ENCODE measurements around the gene TOR1AIP1.

The TOR1AIP1 gene

DNA sequence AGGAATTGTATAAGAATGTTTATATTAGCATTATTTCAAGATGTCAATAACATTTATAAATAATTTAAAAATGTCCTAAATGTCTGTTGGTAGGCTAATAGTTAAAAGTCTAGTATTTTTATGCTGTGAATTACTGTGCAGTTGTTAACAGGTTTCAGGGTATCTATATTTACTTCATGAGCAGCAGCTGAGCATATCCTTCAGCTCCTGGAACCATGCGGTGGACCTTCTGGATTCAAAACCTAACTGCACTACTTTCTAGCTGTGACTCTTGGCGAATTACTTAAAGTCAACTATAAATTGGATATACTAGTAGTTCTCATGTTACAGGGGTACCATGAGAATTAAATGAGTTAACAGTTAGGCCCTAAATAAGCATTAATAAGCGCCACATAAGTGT lies 76.3 kb downstream of the TOR1AIP1 start:
- TF ChIP-seq, protein P1, sequence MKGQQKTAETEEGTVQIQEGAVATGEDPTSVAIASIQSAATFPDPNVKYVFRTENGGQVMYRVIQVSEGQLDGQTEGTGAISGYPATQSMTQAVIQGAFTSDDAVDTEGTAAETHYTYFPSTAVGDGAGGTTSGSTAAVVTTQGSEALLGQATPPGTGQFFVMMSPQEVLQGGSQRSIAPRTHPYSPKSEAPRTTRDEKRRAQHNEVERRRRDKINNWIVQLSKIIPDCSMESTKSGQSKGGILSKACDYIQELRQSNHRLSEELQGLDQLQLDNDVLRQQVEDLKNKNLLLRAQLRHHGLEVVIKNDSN (IDR thresholded peaks at IDR 0.05): no peak
- TF ChIP-seq ZBTB7A (IDR thresholded peaks at IDR 0.05; ENCODE audit: low read depth): no peak
- no peak for TF ChIP-seq NFIC (IDR thresholded peaks at IDR 0.05)
- TF ChIP-seq YY1 (IDR thresholded peaks at IDR 0.05; ENCODE audit: low read depth): no peak
- no peak for TF ChIP-seq CREB1 (IDR thresholded peaks at IDR 0.05; ENCODE audit: low read depth)
- no peak for TF ChIP-seq CEBPB (IDR thresholded peaks at IDR 0.05)
- no peak for TF ChIP-seq EP300 (IDR thresholded peaks at IDR 0.05; ENCODE audit: borderline replicate concordance)
- TF ChIP-seq TEAD4 (IDR thresholded peaks at IDR 0.05): no peak
- no peak for TF ChIP-seq REST (IDR thresholded peaks at IDR 0.05; ENCODE audit: low read depth)
- TF ChIP-seq, protein P2, sequence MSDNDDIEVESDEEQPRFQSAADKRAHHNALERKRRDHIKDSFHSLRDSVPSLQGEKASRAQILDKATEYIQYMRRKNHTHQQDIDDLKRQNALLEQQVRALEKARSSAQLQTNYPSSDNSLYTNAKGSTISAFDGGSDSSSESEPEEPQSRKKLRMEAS (IDR thresholded peaks at IDR 0.05): no peak
- TF ChIP-seq TAF1 (IDR thresholded peaks at IDR 0.05; ENCODE audit: low read depth): no peak
- TF ChIP-seq EGR1 (IDR thresholded peaks at IDR 0.05): no peak
- TF ChIP-seq FOXM1 (IDR thresholded peaks at IDR 0.05; ENCODE audit: borderline replicate concordance, low read depth): no peak

DNA sequence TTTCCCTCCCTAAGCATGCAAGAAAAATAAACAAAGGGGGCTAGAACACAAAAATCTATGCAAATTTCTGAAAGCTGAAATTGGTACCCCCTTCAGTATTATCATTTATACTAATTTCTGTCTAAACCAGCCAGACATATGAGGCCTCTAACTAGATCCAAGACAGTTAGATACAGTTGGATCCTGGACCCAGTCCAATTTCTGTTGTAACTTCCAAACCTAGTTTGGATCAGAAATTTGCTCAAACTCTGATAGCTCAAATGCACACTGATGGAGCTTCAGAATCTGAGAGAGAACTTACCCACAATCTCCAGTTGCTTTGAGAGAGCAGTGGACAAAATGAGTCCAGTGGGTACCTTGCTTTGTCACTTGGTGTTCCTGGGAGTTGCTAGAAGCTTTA lies 84.5 kb downstream of the TOR1AIP1 start:
- TF ChIP-seq TAF1 (IDR thresholded peaks at IDR 0.05; ENCODE audit: low read depth): no peak
- no peak for TF ChIP-seq ZBTB7A (IDR thresholded peaks at IDR 0.05; ENCODE audit: low read depth)
- TF ChIP-seq CEBPB (IDR thresholded peaks at IDR 0.05): no peak
- no peak for TF ChIP-seq YY1 (IDR thresholded peaks at IDR 0.05; ENCODE audit: low read depth)
- TF ChIP-seq TEAD4 (IDR thresholded peaks at IDR 0.05): no peak
- no peak for TF ChIP-seq REST (IDR thresholded peaks at IDR 0.05; ENCODE audit: low read depth)
- TF ChIP-seq, protein P2 (IDR thresholded peaks at IDR 0.05): no peak
- TF ChIP-seq CREB1 (IDR thresholded peaks at IDR 0.05; ENCODE audit: low read depth): no peak
- TF ChIP-seq EGR1 (IDR thresholded peaks at IDR 0.05): no peak
- TF ChIP-seq RAD21 (IDR thresholded peaks at IDR 0.05; ENCODE audit: low read depth): no peak
- TF ChIP-seq TCF12 (IDR thresholded peaks at IDR 0.05; ENCODE audit: low read depth): no peak
- TF ChIP-seq, protein P1 (IDR thresholded peaks at IDR 0.05): no peak

DNA sequence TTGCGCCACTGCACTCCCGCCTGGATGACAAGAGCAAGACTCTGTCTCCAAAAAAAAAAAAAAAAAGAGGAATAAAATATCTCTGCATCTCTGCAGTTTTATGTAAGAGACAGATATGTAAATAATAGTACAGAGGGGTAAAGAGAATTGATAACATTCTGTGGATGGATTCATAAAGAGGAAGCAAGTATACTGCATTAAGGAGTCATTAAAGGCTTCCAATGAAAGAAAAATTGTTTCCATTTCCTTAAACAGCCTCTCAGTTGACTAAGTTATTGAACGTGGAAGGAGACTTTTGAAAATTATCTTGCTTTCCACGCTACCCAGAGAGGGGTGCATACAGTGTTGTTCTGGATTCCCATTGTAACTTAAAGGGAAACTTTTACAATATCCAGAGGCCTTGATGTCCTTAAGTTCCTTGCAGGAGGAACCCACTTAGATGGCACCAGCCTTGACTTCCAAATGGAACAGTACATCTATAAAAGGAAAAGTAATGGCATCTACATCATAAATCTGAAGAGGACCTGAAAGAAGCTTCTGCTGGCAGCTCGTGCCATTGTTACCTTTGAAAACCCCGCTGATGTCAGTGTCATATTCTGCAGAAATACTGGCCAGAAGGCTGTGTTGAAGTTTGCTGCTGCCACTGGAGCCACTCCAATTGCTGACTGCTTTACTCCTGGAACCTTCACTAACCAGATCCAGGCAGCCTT lies 86.4 kb downstream of the TOR1AIP1 start:
- TF ChIP-seq CEBPB (IDR thresholded peaks at IDR 0.05): no peak
- no peak for TF ChIP-seq YY1 (IDR thresholded peaks at IDR 0.05; ENCODE audit: low read depth)
- TF ChIP-seq NFIC (IDR thresholded peaks at IDR 0.05): no peak
- no peak for TF ChIP-seq TCF12 (IDR thresholded peaks at IDR 0.05; ENCODE audit: low read depth)
- no peak for TF ChIP-seq FOXM1 (IDR thresholded peaks at IDR 0.05; ENCODE audit: borderline replicate concordance, low read depth)
- TF ChIP-seq, protein P1 (IDR thresholded peaks at IDR 0.05): no peak
- TF ChIP-seq REST (IDR thresholded peaks at IDR 0.05; ENCODE audit: low read depth): no peak
- no peak for TF ChIP-seq CREB1 (IDR thresholded peaks at IDR 0.05; ENCODE audit: low read depth)
- TF ChIP-seq TAF1 (IDR thresholded peaks at IDR 0.05; ENCODE audit: low read depth): no peak
- TF ChIP-seq RAD21 (IDR thresholded peaks at IDR 0.05; ENCODE audit: low read depth): no peak
- TF ChIP-seq TEAD4 (IDR thresholded peaks at IDR 0.05): no peak
- no peak for TF ChIP-seq ZBTB7A (IDR thresholded peaks at IDR 0.05; ENCODE audit: low read depth)

All from Ishikawa (cell line).